GM21528 (cell line): ENCODE data around the gene KIF9.
"Not testable (repeated sequence)": the region's sequence is repeated elsewhere in the genome, so short reads cannot be mapped to it uniquely, and the experiment has no call there.

ENCODE experiments used
- ATAC-seq: cut with Tn5 transposase; IDR thresholded peaks from one replicate; pipeline ENCODE4 v1.9.1; 2021; ENCODE audit warnings: mild to moderate bottlenecking, moderate library complexity; ENCODE audit not compliant: unreplicated experiment, low FRiP score

Gene KIF9, protein sequence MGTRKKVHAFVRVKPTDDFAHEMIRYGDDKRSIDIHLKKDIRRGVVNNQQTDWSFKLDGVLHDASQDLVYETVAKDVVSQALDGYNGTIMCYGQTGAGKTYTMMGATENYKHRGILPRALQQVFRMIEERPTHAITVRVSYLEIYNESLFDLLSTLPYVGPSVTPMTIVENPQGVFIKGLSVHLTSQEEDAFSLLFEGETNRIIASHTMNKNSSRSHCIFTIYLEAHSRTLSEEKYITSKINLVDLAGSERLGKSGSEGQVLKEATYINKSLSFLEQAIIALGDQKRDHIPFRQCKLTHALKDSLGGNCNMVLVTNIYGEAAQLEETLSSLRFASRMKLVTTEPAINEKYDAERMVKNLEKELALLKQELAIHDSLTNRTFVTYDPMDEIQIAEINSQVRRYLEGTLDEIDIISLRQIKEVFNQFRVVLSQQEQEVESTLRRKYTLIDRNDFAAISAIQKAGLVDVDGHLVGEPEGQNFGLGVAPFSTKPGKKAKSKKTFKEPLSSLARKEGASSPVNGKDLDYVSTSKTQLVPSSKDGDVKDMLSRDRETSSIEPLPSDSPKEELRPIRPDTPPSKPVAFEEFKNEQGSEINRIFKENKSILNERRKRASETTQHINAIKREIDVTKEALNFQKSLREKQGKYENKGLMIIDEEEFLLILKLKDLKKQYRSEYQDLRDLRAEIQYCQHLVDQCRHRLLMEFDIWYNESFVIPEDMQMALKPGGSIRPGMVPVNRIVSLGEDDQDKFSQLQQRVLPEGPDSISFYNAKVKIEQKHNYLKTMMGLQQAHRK

GRCh38 chr3:47282424-47283192, at the start of gene KIF9, which contains the start of gene KLHL18:
Gene KIF9, minus strand, starts transcription at chr3:47282799. Its CDS starts 5,425 bp downstream, at chr3:47277374.
Gene KLHL18, plus strand, starts transcription at chr3:47282944. Its CDS starts 22 bp downstream, at chr3:47282966.
- ATAC-seq = peak; percentile 75

DNA sequence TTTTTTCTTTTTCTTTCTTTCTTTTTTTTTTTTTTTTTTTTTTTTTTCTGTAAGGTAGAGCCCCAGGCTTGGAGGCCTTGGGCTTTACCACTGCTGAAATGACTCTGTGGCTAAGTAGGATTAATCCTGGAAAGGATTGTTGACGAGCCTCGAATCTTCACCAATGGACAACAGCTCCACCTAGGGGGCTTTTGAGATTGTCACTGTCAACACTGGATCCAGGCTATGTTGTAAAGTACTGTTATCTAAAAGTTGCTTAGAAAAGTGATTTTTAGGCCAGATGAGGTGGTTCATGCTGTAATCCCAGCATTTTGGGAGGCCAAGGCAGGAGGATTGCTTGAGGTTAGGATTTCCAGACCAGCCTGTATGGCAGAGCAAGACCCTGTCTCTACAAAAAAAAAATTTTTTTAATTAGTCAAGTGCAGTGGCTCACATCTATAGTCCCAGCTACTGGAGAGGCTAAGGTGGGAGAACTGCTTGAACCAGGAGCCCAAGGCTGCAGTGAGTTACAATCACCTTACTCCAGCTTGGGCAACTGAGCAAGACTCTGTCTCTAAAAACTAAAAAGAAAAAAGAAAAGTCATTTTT, 41.8 kb upstream of the KIF9 start:
- ATAC-seq = no peak

DNA sequence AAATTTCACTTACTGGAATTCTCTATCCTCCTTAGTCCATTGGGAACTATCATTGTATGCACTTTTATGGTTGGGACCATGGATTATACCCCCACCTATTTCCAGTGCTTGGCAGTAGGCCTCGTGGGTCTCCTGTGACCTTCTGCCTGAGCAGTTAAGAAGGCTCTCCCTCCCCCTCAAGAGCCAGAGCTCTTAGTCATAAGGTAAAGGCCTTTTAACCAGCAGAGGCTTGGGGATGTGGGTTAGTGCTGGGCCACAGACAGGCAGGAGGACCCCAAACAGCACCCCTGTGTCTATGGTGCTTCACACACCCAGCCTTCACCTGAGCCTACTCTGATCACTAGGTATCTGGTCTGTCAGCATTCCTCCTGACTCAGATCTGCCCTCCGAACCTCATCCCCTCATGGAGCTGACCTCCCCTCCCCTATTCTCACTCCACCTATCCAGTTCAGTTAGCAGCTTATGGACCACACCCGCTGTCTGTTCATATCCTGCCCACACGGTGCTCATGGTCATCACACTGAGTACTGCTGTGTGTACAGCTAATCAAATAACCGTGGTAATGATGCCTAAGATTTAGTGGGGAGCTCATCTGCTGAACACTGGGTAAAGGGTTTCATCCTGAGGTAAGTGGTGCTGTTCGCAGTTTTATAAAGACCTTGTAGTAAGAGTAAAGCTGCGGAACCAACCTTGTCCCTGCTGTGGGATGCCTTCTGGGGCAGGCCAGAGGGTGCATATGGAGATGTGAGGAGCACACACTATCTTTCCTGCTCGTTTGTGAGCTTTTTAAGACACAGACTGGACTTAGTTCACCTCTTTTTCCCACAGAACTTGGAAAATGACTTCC, 41.1 kb upstream of the KIF9 start:
- ATAC-seq = no peak

DNA sequence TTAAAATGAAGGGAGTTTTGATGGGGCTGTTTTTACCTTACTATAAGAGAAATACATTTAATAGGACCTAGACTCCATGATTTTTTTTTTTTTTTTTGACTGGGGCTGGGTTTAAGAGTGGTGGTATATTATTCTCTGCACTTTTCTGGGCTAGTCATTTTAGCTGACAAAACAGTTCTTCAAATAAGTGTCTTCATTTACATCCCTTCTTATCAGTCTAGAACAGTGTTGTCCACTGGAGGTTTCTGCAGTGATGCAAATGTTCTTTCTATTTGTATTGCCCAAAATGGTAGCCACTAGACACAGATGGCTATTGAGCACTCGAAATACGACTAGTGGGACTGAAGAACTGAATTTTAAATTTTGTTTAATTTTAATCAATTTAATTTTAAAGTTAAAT, 37.4 kb upstream of the KIF9 start:
- ATAC-seq = no peak

GRCh38 chr3:47318916-47319315, 36.3 kb upstream of the KIF9 start:
- ATAC-seq = no peak

- not testable (repeated sequence) for ATAC-seq
Observed at GRCh38 chr3:47316151-47316550, 33.6 kb upstream of the KIF9 start.

DNA sequence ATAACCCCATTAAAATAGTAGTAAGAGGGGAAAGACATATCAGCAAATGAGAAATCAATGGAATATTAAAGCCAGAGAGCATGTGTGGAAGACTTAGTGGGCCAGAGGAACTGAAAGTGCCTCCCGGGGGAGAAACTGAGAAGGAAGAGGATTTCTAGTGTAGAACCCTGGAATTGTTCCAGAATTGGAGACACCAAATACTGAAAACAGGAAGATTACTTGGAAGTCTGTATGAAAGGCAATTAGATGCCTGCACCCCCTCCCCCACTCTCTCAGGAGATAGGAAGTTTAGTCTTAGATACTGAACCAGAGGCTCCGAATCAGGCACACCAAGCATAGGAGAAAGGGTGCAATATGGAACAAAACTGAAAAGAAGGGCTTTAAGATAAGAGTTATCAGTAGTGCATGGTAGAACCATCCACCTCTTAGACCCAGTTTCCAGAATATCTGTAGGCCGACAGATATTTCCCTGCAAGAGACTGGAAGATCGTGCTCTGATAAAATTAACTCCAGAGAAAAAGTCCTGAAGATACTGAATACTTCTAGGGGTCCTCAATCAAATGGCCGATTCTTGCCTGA, 32.6 kb upstream of the KIF9 start:
- no peak for ATAC-seq

GRCh38 chr3:47314056-47314764, 31.6 kb upstream of the KIF9 start:
- ATAC-seq = no peak

DNA sequence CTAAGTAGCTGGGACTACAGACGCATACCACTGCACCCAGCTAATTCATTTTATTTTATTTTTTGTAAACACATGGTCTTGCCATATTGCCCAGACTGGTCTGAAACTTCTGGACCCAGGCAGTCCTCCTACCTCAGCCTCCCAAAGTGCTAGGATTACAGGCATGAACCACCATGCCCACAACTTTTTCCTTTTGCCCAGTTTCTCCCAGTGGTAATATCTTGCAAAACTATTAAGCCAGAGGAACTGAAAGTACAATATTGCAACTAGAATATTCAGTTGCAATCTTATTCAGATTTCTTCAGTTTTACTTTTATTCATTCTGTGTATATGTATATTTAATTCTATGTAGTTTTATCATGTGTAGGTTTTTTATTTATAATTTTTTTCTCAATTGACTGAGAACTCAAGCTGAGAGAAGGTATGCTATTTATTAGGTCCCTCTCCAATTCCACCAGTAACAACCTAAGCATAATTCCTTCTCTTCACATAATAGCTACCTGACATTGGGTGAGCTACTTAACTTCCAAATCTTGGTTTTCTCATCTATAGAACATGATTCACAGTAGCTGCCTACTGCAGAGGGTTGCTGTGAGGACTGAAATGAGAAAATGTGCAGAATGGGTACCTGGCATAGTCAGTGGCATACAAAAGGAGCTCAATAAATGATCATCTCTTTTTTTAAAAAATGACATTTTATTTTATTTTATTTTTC, 30.9 kb upstream of the KIF9 start:
- no peak for ATAC-seq

- ATAC-seq = no peak
Observed at GRCh38 chr3:47310391-47310790, 27.8 kb upstream of the KIF9 start.

DNA sequence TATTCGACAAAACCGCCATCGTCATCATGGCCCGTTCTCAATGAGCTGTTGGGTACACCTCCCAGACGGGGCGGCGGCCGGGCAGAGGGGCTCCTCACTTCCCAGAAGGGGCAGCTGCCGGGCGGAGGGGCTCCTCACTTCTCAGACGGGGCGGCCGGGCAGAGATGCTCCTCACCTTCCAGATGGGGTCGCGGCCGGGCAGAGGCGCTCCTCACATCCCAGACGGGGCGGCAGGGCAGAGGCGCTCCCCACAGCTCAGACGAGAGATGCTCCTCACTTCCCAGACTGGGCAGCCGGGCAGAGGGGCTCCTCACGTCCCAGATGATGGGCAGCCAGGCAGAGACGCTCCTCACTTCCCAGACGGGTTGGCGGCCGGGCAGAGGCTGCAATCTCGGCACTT, 26.6 kb upstream of the KIF9 start:
- not testable (repeated sequence) for ATAC-seq

DNA sequence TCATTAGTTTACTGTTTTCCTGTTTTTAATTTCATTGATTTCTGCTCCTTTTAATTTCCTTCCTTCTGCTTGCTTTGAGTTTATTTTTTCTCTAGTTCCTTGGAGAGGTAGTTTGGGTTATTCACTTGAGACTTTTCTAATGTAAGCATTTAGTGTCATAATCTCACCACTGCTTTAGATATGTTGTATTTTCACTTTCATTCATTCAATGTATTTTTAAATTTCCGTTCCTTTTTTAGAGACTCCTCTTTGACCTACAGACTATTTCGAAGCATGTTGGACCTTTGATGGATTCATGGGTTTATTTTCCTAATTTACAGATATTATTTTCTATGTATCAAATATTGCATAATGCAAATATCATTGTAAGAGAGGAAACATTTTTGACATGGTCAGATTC, 23.4 kb upstream of the KIF9 start:
- ATAC-seq = no peak

- ATAC-seq = no peak
Observed at GRCh38 chr3:47301456-47301855, 18.9 kb upstream of the KIF9 start.

DNA sequence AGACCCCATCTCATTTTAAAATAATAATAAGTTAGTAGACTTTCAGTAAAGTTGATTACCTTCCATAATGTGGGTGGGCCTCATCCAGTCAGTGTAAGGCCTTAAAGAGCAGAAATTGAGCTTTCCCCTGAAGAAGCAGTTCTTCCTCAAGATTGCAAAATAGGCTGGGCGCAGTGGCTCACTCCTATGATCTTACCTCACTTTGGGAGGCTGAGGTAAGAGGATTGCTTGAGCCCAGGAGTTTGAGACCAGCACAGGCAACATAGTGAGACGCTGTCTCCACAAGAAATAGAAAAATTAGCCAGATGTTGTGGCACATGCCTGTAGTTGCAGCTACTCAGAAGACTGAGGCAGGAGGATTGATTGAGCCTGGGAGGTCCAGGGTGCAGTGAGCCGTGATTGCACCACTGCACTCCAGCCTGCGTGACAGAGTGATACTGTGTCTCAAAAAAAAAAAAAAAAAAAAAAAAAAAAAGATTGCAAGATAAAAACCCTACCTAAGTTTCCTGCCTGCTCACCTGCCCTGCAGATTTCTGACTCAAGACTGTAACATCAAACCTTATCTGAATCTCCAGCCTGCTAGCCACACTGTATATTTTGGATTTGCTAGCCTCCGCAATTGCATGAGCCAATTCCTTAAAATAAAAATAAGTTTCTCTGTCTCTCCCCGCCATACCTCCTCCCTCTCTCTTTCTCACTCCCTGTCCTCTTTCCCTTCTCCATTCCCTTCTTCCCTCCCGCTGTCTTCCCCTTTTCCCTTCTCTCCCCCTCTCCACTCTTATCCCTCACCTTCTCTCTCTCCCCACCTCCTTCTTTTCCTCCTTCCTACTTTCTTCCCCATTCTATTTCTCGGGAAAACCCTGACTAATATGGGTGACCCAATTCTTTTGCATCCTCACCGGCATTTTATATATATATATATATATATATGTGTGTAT, 17.1 kb upstream of the KIF9 start:
- no peak for ATAC-seq

- no peak for ATAC-seq
Observed at GRCh38 chr3:47298439-47298838, 15.8 kb upstream of the KIF9 start.

DNA sequence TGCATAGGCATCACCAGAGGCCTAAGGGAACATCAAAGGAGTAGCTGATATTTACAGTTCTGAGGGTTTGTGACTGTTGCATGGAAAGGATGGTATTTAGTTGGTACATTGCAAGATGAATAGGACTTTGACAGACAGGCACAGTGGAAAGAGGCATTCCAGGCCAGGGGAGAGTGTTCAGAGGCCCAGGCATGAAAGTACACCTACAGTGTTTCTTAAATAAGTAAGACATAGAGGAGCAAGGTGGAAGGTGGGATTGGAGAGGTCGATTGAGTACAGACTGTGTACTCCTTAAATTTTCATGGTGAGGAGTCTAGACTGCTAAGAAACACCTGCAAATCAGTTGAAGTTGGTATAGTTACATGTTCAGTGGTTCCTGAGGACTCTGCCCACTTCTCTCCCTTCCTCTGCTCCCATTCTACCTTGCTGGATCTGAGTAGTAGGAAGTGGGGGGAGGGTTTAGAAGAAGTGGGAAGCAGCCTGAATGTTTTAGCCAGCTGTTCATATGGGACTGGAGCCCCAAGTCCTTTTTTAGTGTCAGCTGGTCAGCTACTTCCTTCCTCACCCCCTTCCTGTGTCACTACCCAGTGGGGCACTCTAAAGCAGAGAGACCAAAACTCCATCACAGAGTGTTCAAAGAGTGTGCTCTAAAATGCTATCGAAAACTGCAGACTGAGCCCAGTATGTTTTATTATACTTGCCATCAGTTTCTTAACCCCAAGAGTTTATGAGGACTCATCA, 14.1 kb upstream of the KIF9 start:
- no peak for ATAC-seq
